HepG2 (cell line): ENCODE measurements around the gene PARP3. TPM values are rescaled to one million over a fixed set of nuclear protein-coding genes. Genes with fewer than 3 reads are reported as not detected.

Source experiments
- CBX2 ChIP-seq, 2 experiments: fragments of 200-600 bp in 1 of 2; sonication (generic); formaldehyde crosslinking in 1 of 2; IDR thresholded peaks; 2 replicates each; pipeline versions ENCODE4 v1.7.0 to v1.8.1; 2018 to 2022; ENCODE audit warnings: low read depth in 2 of 2, low read length in 1 of 2, mild to moderate bottlenecking in 1 of 2, missing genetic modification reagents in 1 of 2
- ELK4 ChIP-seq: sonication (generic); formaldehyde crosslinking; IDR thresholded peaks from 2 replicates; pipeline ENCODE4 v1.9.0; 2021; ENCODE audit warnings: missing genetic modification reagents, borderline replicate concordance
- GABPA ChIP-seq, 2 experiments: IDR thresholded peaks; 2 replicates each; pipeline ENCODE4 v1.6.1; 2011 to 2016; ENCODE audit warnings: low read depth in 2 of 2, low read length in 1 of 2, missing biosample characterization in 1 of 2, missing genetic modification characterization in 1 of 2
- GPN1 ChIP-seq: sonication (generic); formaldehyde crosslinking; IDR thresholded peaks from 2 replicates; pipeline ENCODE4 v1.5.1; 2020; ENCODE audit warnings: missing genetic modification reagents, borderline replicate concordance
- GTF2F1 ChIP-seq: fragments of 150-350 bp; IDR thresholded peaks from 2 replicates; pipeline ENCODE4 v1.6.1; 2014; ENCODE audit warnings: low read length
- HHEX ChIP-seq: IDR thresholded peaks from 2 replicates; pipeline ENCODE4 v1.6.1; 2016; ENCODE audit warnings: control low read depth
- HOXA9 ChIP-seq: sonication (generic); formaldehyde crosslinking; IDR thresholded peaks from 2 replicates; pipeline ENCODE4 v1.8.1; 2022; ENCODE audit warnings: missing genetic modification reagents, mild to moderate bottlenecking, moderate library complexity, borderline replicate concordance
- ISL2 ChIP-seq: sonication (generic); formaldehyde crosslinking; IDR thresholded peaks from 2 replicates; pipeline ENCODE4 v1.5.0; 2020; ENCODE audit warnings: missing genetic modification reagents
- KLF15 ChIP-seq: sonication (generic); formaldehyde crosslinking; IDR thresholded peaks from 2 replicates; pipeline ENCODE4 v1.8.1; 2023; ENCODE audit warnings: borderline replicate concordance, mild to moderate bottlenecking, inconsistent platforms, missing genetic modification reagents, mixed read lengths
- MAFF ChIP-seq: IDR thresholded peaks from 2 replicates; pipeline ENCODE4 v1.6.1; 2011; ENCODE audit warnings: low read depth, low read length, improper control_type of control experiment
- MIXL1 ChIP-seq: IDR thresholded peaks from 2 replicates; pipeline ENCODE4 v1.6.1; 2016
- MTA1 ChIP-seq: sonication (generic); formaldehyde crosslinking; IDR thresholded peaks from 2 replicates; pipeline ENCODE4 v1.4.0; 2020; ENCODE audit warnings: missing genetic modification reagents, mild to moderate bottlenecking, borderline replicate concordance
- NR1H2 ChIP-seq: sonication (generic); formaldehyde crosslinking; IDR thresholded peaks from 2 replicates; pipeline ENCODE4 v1.8.1; 2022; ENCODE audit warnings: low read depth, missing genetic modification reagents, borderline replicate concordance
- PRPF4 ChIP-seq: fragments of 200-400 bp; formaldehyde crosslinking; IDR thresholded peaks from 2 replicates; pipeline ENCODE4 v1.6.1; 2016; ENCODE audit warnings: low read length, low read depth; ENCODE audit not compliant: poor library complexity, severe bottlenecking
- SALL2 ChIP-seq: sonication (generic); formaldehyde crosslinking; IDR thresholded peaks from 2 replicates; pipeline ENCODE4 v1.8.1; 2023; ENCODE audit warnings: mild to moderate bottlenecking, missing genetic modification reagents, inconsistent platforms
- SIX4 ChIP-seq: sonication (generic); formaldehyde crosslinking; IDR thresholded peaks from 2 replicates; pipeline ENCODE4 v1.4.0; 2020; ENCODE audit warnings: missing genetic modification reagents
- SRSF1 ChIP-seq: fragments of 200-400 bp; formaldehyde crosslinking; optimal IDR thresholded peaks from 2 replicates; pipeline ENCODE3; 2017; ENCODE audit warnings: mild to moderate bottlenecking, low read depth, low read length, moderate library complexity
- SSRP1 ChIP-seq: IDR thresholded peaks from 2 replicates; pipeline ENCODE4 v1.6.1; 2016; ENCODE audit warnings: control low read depth
- TOE1 ChIP-seq: sonication (generic); formaldehyde crosslinking; IDR thresholded peaks from 2 replicates; pipeline ENCODE4 v1.4.0; 2020; ENCODE audit warnings: mild to moderate bottlenecking, missing genetic modification reagents
- ZNF136 ChIP-seq: sonication (generic); formaldehyde crosslinking; IDR thresholded peaks from 2 replicates; pipeline ENCODE4 v1.8.1; 2022; ENCODE audit warnings: low read depth, mild to moderate bottlenecking, moderate library complexity, missing genetic modification reagents
- ZNF256 ChIP-seq: sonication (generic); formaldehyde crosslinking; conservative IDR thresholded peaks from 2 replicates; pipeline ENCODE4 v1.4.0; 2020; ENCODE audit warnings: missing genetic modification reagents
- ZNF383 ChIP-seq: sonication (generic); formaldehyde crosslinking; IDR thresholded peaks from 2 replicates; pipeline ENCODE4 v1.4.0; 2020; ENCODE audit warnings: missing genetic modification reagents, mild to moderate bottlenecking, borderline replicate concordance
- ZNF460 ChIP-seq: sonication (generic); formaldehyde crosslinking; IDR thresholded peaks from 2 replicates; pipeline ENCODE4 v1.5.1; 2020; ENCODE audit warnings: missing genetic modification reagents, mild to moderate bottlenecking, borderline replicate concordance
- ZNF549 ChIP-seq: sonication (generic); formaldehyde crosslinking; IDR thresholded peaks from 2 replicates; pipeline ENCODE4 v1.5.0; 2020; ENCODE audit warnings: missing genetic modification reagents
- ZNF629 ChIP-seq: sonication (generic); formaldehyde crosslinking; conservative IDR thresholded peaks from 2 replicates; pipeline ENCODE4 v1.5.0; 2020; ENCODE audit warnings: missing genetic modification reagents
- ZNF660 ChIP-seq: sonication (generic); formaldehyde crosslinking; IDR thresholded peaks from 2 replicates; pipeline ENCODE4 v1.5.1; 2020; ENCODE audit warnings: mild to moderate bottlenecking, low read depth, missing genetic modification reagents, borderline replicate concordance
- ZNF792 ChIP-seq: IDR thresholded peaks from 2 replicates; pipeline ENCODE4 v1.6.1; 2016
- polyA plus RNA-seq, 8 experiments: library from polyadenylated mRNA; depleted of rRNA in 3 of 8; stranded (reverse) in 7 of 8; unstranded in 1 of 8; fragments of >200 nt; fragmentation: Illumina TruSeq in 4 of 8; extraction: Trizol in 4 of 8; gene quantifications; 2 replicates each; pipeline versions ENCODE4 v1.2.1 to v1.2.3, GENCODE V29; 2011 to 2016; ENCODE audit warnings: low read depth in 4 of 8, missing spikeins in 1 of 8, mixed read lengths in 1 of 8; ENCODE audit not compliant: insufficient read depth in 1 of 8
- total RNA-seq, 5 experiments: library from RNA; depleted of rRNA; stranded (reverse); fragments of >200 nt; fragmentation: Illumina TruSeq; extraction: Trizol; gene quantifications; 2 replicates each; pipeline ENCODE4 v1.2.3, GENCODE V29; 2016; ENCODE audit warnings: low read depth in 1 of 5
- TF ChIP-seq, protein P1 (sequence below): sonication (generic); formaldehyde crosslinking; IDR thresholded peaks from 2 replicates; pipeline ENCODE4 v1.4.0; 2020; ENCODE audit warnings: missing genetic modification reagents, mild to moderate bottlenecking, borderline replicate concordance

PARP3 gene
- total and polyA plus RNA-seq, 2 of the 13 experiments (the other 11 are each of a cell fraction or from before 2014, with no cell fraction given), result 11.2 to 21.5 TPM

GRCh38 chr3:51983578-51984268 is 41.6 kb downstream of the PARP3 start (continued):
- no peak for TF ChIP-seq MIXL1 (CRISPR knock-in tag)
- no peak for TF ChIP-seq PRPF4
- TF ChIP-seq GPN1 (CRISPR knock-in tag), result no peak
- no peak for TF ChIP-seq KLF15 (CRISPR knock-in tag)
- TF ChIP-seq ZNF256 (CRISPR knock-in tag), result no peak
- no peak for TF ChIP-seq SSRP1 (CRISPR knock-in tag)
- no peak for TF ChIP-seq MTA1 (CRISPR knock-in tag)
- TF ChIP-seq GABPA (IDR thresholded peaks at IDR 0.05; ENCODE audit: low read depth, low read length), result no peak
- peak; percentile 56; the same call in 1 of the 2 replicates for TF ChIP-seq GABPA (CRISPR knock-in tag; IDR thresholded peaks at IDR 0.05; ENCODE audit: low read depth)
- TF ChIP-seq ZNF383 (CRISPR knock-in tag), result no peak
- TF ChIP-seq ZNF660 (CRISPR knock-in tag), result no peak
- no peak for TF ChIP-seq CBX2 (IDR thresholded peaks at IDR 0.05; ENCODE audit: low read depth, low read length)
- TF ChIP-seq CBX2 (CRISPR knock-in tag; IDR thresholded peaks at IDR 0.05; ENCODE audit: low read depth), result no peak
- no peak for TF ChIP-seq NR1H2 (CRISPR knock-in tag)
- no peak for TF ChIP-seq MAFF
- TF ChIP-seq SIX4 (CRISPR knock-in tag), result no peak
- no peak for TF ChIP-seq ZNF549 (CRISPR knock-in tag)
- TF ChIP-seq ZNF792 (CRISPR knock-in tag), result no peak
- 0 out of 2 replicates have a peak, but pooled peaks have one; percentile 13 for TF ChIP-seq TOE1 (CRISPR knock-in tag)
- no peak for TF ChIP-seq HHEX
- TF ChIP-seq ISL2 (CRISPR knock-in tag), result 0 out of 2 replicates have a peak, but pooled peaks have one; percentile 7
- peak; percentile 89 for TF ChIP-seq SRSF1
- no peak for TF ChIP-seq SALL2 (CRISPR knock-in tag)
- no peak for TF ChIP-seq ZNF136 (CRISPR knock-in tag)
- TF ChIP-seq GTF2F1, result no peak
- no peak for TF ChIP-seq HOXA9 (CRISPR knock-in tag)
- peak; percentile 83 for TF ChIP-seq ZNF629
- TF ChIP-seq, protein P1, sequence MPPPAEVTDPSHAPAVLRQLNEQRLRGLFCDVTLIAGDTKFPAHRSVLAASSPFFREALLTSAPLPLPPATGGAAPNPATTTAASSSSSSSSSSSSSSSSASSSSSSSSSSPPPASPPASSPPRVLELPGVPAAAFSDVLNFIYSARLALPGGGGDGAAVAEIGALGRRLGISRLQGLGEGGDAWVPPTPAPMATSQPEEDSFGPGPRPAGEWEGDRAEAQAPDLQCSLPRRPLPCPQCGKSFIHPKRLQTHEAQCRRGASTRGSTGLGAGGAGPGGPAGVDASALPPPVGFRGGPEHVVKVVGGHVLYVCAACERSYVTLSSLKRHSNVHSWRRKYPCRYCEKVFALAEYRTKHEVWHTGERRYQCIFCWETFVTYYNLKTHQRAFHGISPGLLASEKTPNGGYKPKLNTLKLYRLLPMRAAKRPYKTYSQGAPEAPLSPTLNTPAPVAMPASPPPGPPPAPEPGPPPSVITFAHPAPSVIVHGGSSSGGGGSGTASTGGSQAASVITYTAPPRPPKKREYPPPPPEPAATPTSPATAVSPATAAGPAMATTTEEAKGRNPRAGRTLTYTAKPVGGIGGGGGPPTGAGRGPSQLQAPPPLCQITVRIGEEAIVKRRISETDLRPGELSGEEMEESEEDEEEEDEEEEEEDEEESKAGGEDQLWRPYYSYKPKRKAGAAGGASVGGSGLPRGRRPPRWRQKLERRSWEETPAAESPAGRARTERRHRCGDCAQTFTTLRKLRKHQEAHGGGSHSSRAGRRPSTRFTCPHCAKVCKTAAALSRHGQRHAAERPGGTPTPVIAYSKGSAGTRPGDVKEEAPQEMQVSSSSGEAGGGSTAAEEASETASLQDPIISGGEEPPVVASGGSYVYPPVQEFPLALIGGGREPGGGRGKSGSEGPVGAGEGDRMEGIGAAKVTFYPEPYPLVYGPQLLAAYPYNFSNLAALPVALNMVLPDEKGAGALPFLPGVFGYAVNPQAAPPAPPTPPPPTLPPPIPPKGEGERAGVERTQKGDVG (CRISPR knock-in tag), result peak; percentile 47; the same call in 1 of the 2 replicates
- 0 out of 2 replicates have a peak, but pooled peaks have one; percentile 36 for TF ChIP-seq ZNF460 (CRISPR knock-in tag)
- TF ChIP-seq ELK4 (CRISPR knock-in tag), result no peak
